GM12874 (cell line): ENCODE data around the gene SPATA6L.

ENCODE experiments used
- TF ChIP-seq, protein P1 (sequence below): IDR thresholded peaks from 2 replicates; pipeline ENCODE4 v1.5.1; 2011; ENCODE audit warnings: low read depth, mild to moderate bottlenecking, control low read depth, low read length, moderate library complexity; ENCODE audit not compliant: insufficient read depth

SPATA6L gene

DNA sequence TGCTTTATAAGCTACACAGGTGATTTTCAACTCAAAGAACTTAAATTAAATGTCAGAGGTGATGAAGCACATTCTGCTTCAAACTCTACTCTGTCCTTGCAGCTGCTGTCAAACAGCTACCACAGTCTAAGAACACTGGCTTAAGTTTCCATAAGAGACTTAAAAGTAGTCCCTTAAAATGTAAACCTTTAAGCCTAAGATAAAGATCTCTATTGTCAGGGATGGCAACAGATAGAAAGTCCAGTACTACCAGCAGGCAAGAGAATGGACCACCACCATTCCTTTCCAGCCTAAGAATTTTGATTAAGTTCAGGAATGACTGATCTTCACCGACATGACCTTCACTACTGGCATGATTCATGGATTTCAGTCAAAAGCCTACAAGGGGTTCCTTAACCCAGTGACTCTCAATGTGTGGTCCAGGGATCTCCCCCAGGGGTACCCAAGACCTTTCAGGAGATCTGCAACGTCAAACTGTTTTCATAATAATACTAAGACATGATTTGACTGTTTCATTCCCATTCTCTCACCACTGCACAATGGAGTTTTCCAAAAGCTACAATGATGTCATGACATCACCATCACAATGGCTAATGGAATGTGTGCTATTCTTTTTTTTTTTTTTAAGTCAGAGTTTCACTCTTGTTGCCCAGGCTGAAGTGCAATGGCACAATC is 45.3 kb downstream of the SPATA6L start:
- TF ChIP-seq, protein P1, sequence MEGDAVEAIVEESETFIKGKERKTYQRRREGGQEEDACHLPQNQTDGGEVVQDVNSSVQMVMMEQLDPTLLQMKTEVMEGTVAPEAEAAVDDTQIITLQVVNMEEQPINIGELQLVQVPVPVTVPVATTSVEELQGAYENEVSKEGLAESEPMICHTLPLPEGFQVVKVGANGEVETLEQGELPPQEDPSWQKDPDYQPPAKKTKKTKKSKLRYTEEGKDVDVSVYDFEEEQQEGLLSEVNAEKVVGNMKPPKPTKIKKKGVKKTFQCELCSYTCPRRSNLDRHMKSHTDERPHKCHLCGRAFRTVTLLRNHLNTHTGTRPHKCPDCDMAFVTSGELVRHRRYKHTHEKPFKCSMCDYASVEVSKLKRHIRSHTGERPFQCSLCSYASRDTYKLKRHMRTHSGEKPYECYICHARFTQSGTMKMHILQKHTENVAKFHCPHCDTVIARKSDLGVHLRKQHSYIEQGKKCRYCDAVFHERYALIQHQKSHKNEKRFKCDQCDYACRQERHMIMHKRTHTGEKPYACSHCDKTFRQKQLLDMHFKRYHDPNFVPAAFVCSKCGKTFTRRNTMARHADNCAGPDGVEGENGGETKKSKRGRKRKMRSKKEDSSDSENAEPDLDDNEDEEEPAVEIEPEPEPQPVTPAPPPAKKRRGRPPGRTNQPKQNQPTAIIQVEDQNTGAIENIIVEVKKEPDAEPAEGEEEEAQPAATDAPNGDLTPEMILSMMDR: no peak

DNA sequence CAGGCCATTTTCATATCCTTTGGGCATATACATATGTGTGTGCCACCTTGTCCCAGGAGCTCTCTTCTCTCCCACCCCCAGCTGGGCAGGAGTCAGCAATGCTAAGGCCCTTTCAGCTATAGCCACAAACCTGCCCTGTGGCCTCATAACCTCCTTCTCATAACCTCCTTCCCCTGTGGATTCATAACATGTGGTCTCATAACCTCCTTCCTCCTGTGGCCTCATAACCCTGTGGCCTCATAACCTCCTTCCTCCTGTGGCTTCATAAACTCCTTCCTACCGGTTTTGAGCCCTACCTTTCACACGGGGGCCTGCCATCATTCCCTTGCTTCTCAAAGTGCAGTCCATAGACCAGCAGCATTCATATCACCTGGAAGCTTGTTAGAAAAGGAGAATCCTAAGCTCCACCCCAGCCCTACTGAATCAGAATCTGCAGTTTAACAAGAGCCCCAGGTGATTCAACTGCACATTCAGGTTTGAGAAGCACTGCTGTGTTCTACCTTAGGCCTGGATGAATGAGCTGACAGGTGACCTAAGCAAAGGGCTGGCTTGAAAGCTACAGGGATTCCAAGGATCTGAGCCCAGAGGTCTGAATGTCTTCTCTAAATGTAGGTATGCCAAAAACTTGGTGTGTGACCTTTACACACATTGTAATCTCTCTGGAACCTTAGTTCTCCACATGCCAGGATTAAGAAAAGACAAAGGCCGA is 46.1 kb downstream of the SPATA6L start:
- TF ChIP-seq, protein P1: no peak

DNA sequence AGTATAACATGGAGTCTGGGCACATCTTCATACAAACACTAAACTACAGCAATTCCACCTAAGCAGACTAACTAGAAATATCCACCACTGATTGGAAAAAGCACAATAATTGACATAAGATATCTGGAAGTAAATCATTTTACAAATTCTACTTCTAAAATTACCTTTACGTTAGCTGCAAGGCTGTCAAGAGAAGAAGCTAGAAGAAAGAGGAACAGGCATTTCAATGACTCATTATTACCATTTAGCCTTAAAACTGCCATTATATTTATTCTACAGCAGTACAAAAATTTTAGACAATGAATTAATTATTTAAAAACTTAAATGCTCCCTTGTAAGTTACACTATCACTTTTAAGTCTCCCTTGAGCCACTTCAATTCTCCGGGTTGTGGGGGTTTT is 47.6 kb downstream of the SPATA6L start:
- TF ChIP-seq, protein P1: no peak

DNA sequence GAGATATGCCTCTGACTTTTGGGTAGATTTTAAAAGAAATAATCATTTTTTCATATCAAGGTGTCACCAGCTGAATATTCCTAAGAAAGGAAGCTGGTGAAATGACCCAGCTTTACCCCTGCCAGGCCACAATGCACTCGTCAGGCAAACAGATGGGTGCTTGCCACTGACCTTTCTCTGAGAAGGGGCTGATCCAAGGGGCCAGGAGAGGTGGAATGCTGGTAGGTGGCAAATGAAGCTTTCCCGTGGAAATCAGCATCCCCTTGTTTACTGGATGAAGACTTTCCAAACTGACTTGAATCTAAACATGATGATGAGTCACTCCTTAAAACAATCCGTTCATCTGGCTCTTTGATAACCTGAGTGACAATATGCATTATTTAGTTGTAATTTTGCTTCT is 48.5 kb downstream of the SPATA6L start:
- TF ChIP-seq, protein P1: no peak

DNA sequence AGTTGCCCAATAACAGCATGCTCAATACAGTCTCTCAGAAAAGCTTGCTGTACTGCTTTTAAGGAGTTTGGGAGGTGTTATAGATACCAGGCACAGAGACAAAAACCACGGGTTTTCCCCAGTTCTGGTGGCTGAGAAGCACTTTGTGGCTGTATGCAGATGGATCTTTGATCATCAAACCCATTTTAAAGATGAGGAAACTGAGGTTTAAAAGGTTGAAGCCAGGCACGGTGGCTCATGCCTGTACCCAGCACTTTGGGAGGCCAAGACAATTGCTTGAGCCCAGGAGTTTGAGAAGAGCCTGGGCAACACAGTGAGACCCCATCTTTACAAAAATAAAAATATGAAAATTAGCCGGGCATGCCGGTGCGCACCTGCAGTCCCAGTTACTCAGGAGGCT is 50.5 kb downstream of the SPATA6L start:
- TF ChIP-seq, protein P1: no peak

DNA sequence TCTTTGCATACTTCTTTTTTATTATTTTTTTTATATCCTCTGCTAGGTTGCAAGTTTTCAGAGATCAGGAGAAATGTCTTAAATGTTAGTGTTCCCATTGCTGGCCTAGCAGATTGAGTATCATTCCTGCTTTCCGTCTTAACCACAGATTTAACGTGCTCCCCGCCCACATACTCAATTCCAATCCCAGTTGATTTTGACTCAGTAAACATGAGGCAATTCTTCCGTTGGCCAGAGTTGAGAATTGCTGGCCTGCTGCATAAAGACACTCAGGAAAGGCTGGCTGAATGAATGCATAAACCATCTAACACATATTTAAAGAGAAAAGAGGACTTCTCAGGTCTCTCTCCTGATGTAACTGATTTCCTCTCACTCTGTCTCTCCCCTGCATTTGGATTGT is 51.0 kb downstream of the SPATA6L start:
- TF ChIP-seq, protein P1: no peak

DNA sequence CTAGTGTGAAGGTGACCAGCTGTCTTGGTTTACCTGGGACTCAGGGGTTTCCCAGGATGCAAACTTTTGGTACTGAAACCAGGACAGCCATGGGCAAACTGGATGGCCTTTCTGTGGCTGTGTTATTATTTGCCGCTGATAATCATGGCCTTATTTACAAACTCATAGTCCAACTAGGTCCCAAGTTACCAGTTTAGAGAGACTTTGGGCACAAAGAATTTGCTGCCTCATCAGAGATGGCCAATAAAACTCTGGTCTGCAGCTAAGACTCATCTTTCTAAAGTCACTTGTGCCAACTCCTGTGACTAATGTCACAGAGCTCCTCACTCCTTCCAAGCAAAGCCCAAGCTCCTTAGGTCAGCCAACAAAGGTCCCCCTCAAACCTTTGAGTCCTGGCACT is 51.7 kb downstream of the SPATA6L start:
- TF ChIP-seq, protein P1: no peak
